Ishikawa (cell line): ENCODE measurements around the gene APC2.

ENCODE experiments used
- CEBPB ChIP-seq: IDR thresholded peaks from 2 replicates; pipeline ENCODE4 v1.6.1; 2012
- CREB1 ChIP-seq: IDR thresholded peaks from 2 replicates; pipeline ENCODE4 v1.6.1; 2012; ENCODE audit warnings: low read depth
- EGR1 ChIP-seq: IDR thresholded peaks from 2 replicates; pipeline ENCODE4 v1.6.1; 2012
- EP300 ChIP-seq: IDR thresholded peaks from 2 replicates; pipeline ENCODE4 v1.6.1; 2012; ENCODE audit warnings: borderline replicate concordance
- FOXM1 ChIP-seq: IDR thresholded peaks from 2 replicates; pipeline ENCODE4 v1.6.1; 2012; ENCODE audit warnings: low read depth, borderline replicate concordance
- NFIC ChIP-seq: IDR thresholded peaks from 2 replicates; pipeline ENCODE4 v1.6.1; 2012
- RAD21 ChIP-seq: IDR thresholded peaks from 2 replicates; pipeline ENCODE4 v1.6.1; 2012; ENCODE audit warnings: low read depth
- REST ChIP-seq: IDR thresholded peaks from 2 replicates; pipeline ENCODE4 v1.6.1; 2012; ENCODE audit warnings: low read depth, mild to moderate bottlenecking
- TAF1 ChIP-seq: IDR thresholded peaks from 2 replicates; pipeline ENCODE4 v1.6.1; 2012; ENCODE audit warnings: low read depth, mild to moderate bottlenecking
- TCF12 ChIP-seq: IDR thresholded peaks from 2 replicates; pipeline ENCODE4 v1.6.1; 2012; ENCODE audit warnings: low read depth
- TEAD4 ChIP-seq: IDR thresholded peaks from 2 replicates; pipeline ENCODE4 v1.6.1; 2012
- USF1 ChIP-seq: IDR thresholded peaks from 2 replicates; pipeline ENCODE4 v1.6.1; 2012
- YY1 ChIP-seq: IDR thresholded peaks from 2 replicates; pipeline ENCODE4 v1.6.1; 2012; ENCODE audit warnings: low read depth
- ZBTB7A ChIP-seq: IDR thresholded peaks from 2 replicates; pipeline ENCODE4 v1.6.1; 2012; ENCODE audit warnings: low read depth
- TF ChIP-seq, protein P1 (sequence below): IDR thresholded peaks from 2 replicates; pipeline ENCODE4 v1.6.1; 2012

APC2 gene

GRCh38 chr19:1401889-1402217, 48.1 kb upstream of the APC2 start:
- TF ChIP-seq TCF12 = no peak
- no peak for TF ChIP-seq RAD21
- TF ChIP-seq EP300 = no peak
- no peak for TF ChIP-seq CREB1
- TF ChIP-seq YY1 = no peak
- no peak for TF ChIP-seq USF1
- TF ChIP-seq REST = no peak
- TF ChIP-seq TEAD4 = no peak
- no peak for TF ChIP-seq FOXM1
- TF ChIP-seq TAF1 = no peak
- TF ChIP-seq, protein P1, sequence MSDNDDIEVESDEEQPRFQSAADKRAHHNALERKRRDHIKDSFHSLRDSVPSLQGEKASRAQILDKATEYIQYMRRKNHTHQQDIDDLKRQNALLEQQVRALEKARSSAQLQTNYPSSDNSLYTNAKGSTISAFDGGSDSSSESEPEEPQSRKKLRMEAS = no peak
- TF ChIP-seq ZBTB7A = no peak
- no peak for TF ChIP-seq CEBPB
- no peak for TF ChIP-seq EGR1
- no peak for TF ChIP-seq NFIC

- TF ChIP-seq REST (no peak), TAF1 (no peak), EP300 (no peak), CEBPB (no peak), CREB1 (no peak), TEAD4 (no peak), ZBTB7A (no peak)
These were observed 47.4 kb upstream of the APC2 start for GRCh38 chr19:1402411-1403070.

GRCh38 chr19:1406774-1407527, 43.0 kb upstream of the APC2 start:
- TF ChIP-seq CEBPB (no peak), TEAD4 (no peak), CREB1 (no peak), TAF1 (peak; percentile 48), EP300 (no peak), RAD21 (no peak), REST (no peak), TCF12 (peak; percentile 0; the same call in 1 of the 2 replicates), EGR1 (no peak), FOXM1 (no peak), YY1 (0 out of 2 replicates have a peak, but pooled peaks have one; percentile 22), ZBTB7A (peak; percentile 89), USF1 (peak; percentile 90), NFIC (0 out of 2 replicates have a peak, but pooled peaks have one; percentile 28)
- TF ChIP-seq, protein P1 = peak; percentile 90
